LNCAP (cell line): ENCODE results near the gene FLAD1.

ENCODE experiments used
- TF ChIP-seq, protein P1 (sequence below): fragments of 450-650 bp; IDR thresholded peaks from 2 replicates; pipeline ENCODE4 v1.5.1; 2017; ENCODE audit warnings: mild to moderate bottlenecking

The FLAD1 gene

DNA sequence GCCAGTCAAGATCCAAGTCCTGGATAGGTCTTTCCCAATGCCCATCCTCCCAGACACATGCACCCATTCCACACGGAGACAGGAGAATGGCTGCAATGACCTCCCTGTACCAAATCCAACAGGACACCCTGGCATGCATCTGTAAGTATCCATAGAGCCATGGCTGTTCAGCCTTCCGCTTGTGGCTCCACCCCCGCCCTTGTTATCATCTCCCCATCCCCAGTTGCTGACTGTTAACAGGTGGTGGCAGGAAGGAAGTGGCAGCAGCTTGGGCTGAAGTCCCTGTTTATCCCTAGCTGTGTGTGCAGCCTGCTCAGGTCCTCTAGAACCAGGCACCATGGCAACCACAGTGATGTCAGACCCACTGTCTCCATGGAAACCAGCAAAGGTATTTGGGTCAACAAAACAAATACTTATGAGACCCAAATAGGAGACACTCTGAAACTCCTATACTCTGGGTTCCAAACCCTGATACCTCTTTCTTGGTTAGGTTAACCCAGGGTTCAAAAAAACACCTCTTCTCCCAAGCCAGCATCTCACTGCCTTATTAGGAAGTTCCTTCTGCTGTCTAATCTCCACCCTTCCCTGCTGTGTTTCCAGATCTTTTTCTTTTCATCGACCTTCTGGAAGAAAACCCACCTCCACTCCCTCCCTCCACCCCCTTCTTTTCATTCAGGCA, 28.0 kb upstream of the FLAD1 start:
- TF ChIP-seq, protein P1, sequence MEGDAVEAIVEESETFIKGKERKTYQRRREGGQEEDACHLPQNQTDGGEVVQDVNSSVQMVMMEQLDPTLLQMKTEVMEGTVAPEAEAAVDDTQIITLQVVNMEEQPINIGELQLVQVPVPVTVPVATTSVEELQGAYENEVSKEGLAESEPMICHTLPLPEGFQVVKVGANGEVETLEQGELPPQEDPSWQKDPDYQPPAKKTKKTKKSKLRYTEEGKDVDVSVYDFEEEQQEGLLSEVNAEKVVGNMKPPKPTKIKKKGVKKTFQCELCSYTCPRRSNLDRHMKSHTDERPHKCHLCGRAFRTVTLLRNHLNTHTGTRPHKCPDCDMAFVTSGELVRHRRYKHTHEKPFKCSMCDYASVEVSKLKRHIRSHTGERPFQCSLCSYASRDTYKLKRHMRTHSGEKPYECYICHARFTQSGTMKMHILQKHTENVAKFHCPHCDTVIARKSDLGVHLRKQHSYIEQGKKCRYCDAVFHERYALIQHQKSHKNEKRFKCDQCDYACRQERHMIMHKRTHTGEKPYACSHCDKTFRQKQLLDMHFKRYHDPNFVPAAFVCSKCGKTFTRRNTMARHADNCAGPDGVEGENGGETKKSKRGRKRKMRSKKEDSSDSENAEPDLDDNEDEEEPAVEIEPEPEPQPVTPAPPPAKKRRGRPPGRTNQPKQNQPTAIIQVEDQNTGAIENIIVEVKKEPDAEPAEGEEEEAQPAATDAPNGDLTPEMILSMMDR, result no peak

DNA sequence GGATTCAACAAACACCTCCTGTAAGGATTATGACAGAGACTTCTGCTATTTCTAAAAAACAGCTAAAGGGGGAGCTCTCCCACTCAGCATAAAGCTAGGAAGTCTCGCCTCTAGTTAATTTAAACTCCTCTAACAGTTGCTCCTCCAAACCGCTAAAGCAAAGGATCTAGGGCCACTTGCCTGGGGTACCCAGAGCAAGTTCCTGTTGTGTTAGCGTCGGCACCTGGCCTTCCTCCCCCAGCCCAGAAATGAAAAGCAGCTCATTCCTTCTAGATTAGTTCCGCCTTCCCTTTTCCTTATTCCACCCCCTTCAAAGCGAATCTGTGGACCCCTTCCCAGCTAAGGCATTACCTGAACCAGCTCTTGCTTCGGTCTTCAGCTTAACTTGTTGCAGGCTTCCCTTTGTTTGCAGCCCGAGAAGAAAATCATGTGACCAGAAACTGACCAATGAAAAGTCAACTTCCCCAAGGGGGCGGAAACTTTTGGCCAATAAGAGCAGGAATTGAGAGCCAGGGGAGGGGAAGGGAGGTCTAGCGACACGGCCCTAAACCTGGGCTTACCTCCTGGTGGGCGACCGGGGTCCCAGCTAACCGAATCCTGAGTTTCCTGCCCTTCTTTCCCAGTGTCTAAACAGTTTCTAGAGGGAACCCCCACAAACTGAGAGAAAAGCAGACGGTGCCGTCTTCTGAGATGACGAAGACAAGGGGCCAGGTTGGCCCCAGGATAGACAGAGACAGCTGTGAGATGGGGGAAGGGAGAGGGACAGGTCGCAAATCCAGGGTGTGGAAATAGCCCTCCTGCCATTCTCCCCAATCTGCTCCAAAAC, 27.2 kb upstream of the FLAD1 start, which contains the start of gene PBXIP1:
PBXIP1 (minus strand) TSS at position 382 of the 826 bp plus-strand sequence. CDS start 2,378 bp downstream, outside the sequence.
- TF ChIP-seq, protein P1, result peak; percentile 32; the same call in 1 of the 2 replicates

DNA sequence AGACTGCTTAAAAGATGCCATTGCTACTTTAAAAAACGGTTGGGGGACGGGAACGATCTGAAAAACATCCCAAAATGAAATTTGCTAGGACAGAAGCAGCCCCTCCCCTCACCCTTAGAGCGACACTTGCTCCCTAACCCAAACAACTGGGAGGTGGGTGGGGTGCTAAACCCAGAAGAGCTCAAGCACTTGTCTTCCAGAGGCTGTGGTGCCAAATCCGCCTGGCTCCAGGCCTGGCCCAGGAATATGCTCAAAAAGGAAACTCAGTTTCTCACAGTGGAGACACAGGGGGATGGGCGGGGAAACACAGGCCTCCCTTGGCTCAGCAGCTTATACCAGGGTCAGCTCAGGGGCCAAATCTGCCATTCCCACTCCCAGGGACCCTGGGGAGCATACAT, 26.6 kb upstream of the FLAD1 start:
- TF ChIP-seq, protein P1, result no peak

DNA sequence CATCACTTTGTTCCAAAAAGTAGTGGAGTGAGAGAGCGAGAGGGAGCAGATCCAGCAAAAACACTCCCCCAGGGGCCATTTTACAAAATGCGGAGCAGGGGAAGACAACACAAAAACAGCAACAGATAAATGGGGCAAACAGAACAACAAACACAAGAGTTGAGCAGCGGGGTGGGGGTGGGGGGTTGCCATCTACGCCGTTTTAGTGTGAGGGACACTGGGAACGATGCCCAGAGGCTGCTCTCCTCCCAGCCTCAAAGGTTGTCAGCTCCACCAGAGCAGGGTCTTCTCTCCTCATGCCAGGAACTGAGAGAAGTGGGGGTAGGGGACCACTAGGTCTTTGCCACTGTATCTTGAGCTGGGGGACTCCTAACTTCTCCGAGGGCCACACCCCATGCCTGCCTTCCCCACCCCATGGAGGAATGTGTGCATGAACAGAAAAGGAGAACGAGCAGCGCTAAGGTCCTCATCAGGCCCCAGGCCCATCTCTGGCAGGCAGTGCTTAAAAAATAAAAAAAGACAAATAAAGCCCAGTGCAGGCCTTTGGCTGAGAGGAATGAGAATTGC, 26.0 kb upstream of the FLAD1 start:
- TF ChIP-seq, protein P1, result no peak

DNA sequence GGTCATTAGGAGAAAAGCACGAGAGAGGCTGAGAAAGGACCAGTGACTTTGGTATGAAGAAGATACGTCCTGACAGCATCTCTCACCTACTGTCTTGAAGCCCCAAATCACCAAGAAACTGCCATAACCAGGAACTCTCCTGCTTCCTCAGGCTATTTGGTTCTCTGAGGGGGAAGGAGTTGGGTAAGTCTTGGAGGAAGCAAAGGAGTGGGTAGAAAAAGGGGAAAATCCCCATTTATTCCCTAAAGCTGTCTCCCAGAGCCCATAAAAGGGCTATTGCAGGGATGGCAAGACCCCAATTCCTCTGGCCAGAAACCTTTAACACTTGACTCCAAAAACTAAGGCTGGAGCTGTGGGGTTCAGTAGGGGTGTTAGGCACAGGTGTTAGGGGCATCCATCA, 25.1 kb upstream of the FLAD1 start:
- TF ChIP-seq, protein P1, result no peak

DNA sequence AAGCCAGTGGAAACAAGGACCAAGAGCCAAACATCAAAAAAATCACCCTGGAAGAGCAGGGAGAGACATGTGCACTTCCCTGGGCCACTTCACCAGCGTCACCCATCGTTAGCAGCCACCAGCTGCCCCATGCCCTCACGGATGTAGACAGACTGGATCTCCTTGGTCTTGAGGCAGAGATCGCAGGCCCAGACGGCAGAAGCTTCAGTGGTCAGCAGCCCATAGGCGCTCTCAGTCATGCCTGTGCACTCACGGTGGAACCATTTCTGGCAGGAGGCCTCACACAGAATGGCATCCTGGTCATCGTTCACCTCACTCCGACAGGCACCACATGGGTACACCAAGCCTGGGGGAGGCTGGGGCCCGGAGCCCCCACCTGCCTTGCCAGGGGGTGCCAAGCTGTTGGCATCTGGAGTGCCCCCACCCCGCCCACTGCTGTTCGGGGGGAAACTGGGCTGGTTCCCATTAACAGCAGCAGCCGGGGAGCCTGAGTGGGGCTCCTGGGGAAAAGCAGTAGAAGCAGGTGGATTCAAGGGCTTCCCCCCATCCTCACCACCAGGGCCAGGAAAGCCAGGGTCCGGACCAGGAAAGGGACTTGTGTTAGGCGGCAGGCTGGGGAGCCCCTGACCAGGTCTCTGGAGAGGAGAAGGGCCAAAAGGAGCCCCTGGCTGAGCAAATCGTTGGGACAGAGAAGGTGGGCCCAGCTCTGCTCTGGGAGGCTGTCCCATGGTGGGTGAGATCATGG, 24.3 kb upstream of the FLAD1 start:
- TF ChIP-seq, protein P1, result no peak

DNA sequence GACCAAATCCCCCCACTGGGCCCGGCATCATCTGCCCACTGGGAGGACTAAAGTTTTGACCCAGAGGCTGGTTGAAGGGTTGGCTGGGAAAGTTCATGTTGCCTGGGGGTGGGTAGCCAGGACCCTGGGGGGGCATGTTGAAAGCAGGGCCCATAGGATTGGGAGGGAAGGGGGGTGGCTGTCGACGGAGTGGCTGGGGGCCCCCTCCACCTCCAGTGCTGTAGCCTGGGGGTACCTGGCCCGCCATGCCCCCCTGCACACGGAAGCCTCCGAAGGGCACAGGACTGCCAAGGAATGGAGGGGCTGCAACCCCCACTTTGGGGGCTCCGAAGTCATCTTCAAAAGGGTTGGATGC, 23.7 kb upstream of the FLAD1 start:
- TF ChIP-seq, protein P1, result no peak
